Endothelial cell of umbilical vein (primary cell): Measurements from ENCODE around the gene NRXN3. TPM values are rescaled to one million over a fixed set of nuclear protein-coding genes. Genes with fewer than 3 reads are reported as not detected.

ENCODE experiments used
- BruUV-seq: library from RNA; stranded (reverse); fragments of 400-500 nt; replicated peaks from 2 replicates; lab custom pipeline; 2021; lab: Mats Ljungman, UMichigan
- CTCF ChIA-PET: fragments of 300-600, 350-600 bp; sonication (Branson Sonifier 250); formaldehyde crosslinking; loops from one replicate; lab custom pipeline; 2021; ENCODE audit warnings: antibody characterized with exemption, inconsistent platforms; lab: Charles Lee
- POLR2A ChIA-PET: fragments of 300-600, 350-600 bp; sonication (Branson Sonifier 250); formaldehyde crosslinking; loops from one replicate; lab custom pipeline; 2021; ENCODE audit warnings: antibody characterized with exemption, inconsistent platforms; lab: Charles Lee
- DNase-seq: peaks from one replicate; pipeline ENCODE4 v3.0.0-alpha.2; 2011; ENCODE audit warnings: low read depth, low spot score
- FAIRE-seq: peaks from 2 replicates; lab custom pipeline; 2011; peaks lifted over from hg19 to GRCh38; lab: Jason Lieb, UNC
- H2AFZ ChIP-seq: 2 replicates; pipeline ENCODE4 v1.6.0; 2012; ENCODE audit warnings: low read depth, low read length, control low read depth, inconsistent platforms
- H3K27ac ChIP-seq: 2 replicates; pipeline ENCODE4 v1.5.1; 2011; ENCODE audit warnings: low read depth, mild to moderate bottlenecking, control low read depth, low read length, moderate library complexity; ENCODE audit not compliant: insufficient read depth
- H3K27me3 ChIP-seq, 2 experiments: 2 replicates each; pipeline versions ENCODE4 v1.6.0 to v1.6.1; 2011; ENCODE audit warnings: low read length in 2 of 2, mixed read lengths in 1 of 2; ENCODE audit not compliant: control insufficient read depth in 2 of 2, insufficient read depth in 2 of 2
- H3K36me3 ChIP-seq, 2 experiments: 2 replicates in 1 of 2; 3 replicates in 1 of 2; pipeline ENCODE4 v1.5.1; 2011; ENCODE audit warnings: low read length in 2 of 2, mild to moderate bottlenecking in 1 of 2, moderate library complexity in 1 of 2; ENCODE audit not compliant: control insufficient read depth in 2 of 2, insufficient read depth in 2 of 2; ENCODE audit errors: extremely low read depth in 1 of 2
- H3K4me1 ChIP-seq: 3 replicates; pipeline ENCODE4 v1.5.1; 2011; ENCODE audit warnings: mild to moderate bottlenecking, low read length; ENCODE audit not compliant: control insufficient read depth, insufficient read depth; ENCODE audit errors: extremely low read depth
- H3K4me2 ChIP-seq: 2 replicates; pipeline ENCODE4 v1.6.1; 2011; ENCODE audit warnings: low read length, control low read depth, mixed read lengths; ENCODE audit not compliant: insufficient read depth
- H3K4me3 ChIP-seq, 3 experiments: fragments of 200-600 bp in 1 of 3; sonication (generic), shearing (Covaris generic) in 1 of 3; replicated peaks in 1 of 3; 2 replicates each; pipeline ENCODE4 v1.5.1; 2011 to 2016; ENCODE audit warnings: control low read depth in 3 of 3, low read length in 3 of 3, mild to moderate bottlenecking in 2 of 3, inconsistent platforms in 1 of 3, low read depth in 1 of 3, moderate library complexity in 1 of 3; ENCODE audit not compliant: insufficient read depth in 1 of 3
- H3K79me2 ChIP-seq: 2 replicates; pipeline ENCODE4 v1.6.0; 2012; ENCODE audit warnings: low read length, inconsistent platforms; ENCODE audit not compliant: control insufficient read depth, insufficient read depth
- H3K9ac ChIP-seq: replicated peaks from 2 replicates; pipeline ENCODE3; 2011; ENCODE audit warnings: low read length, control low read depth; ENCODE audit not compliant: insufficient read depth; ENCODE audit errors: extremely low read depth
- H3K9me1 ChIP-seq: replicated peaks from 3 replicates; pipeline ENCODE4 v1.6.0; 2011; ENCODE audit warnings: mild to moderate bottlenecking, low read length; ENCODE audit not compliant: control insufficient read depth, insufficient read depth; ENCODE audit errors: extremely low read depth
- H3K9me3 ChIP-seq: replicated peaks from 2 replicates; pipeline ENCODE4 v1.5.1; 2012; ENCODE audit warnings: low read length, inconsistent platforms; ENCODE audit not compliant: control insufficient read depth, insufficient read depth
- H4K20me1 ChIP-seq: replicated peaks from 2 replicates; pipeline ENCODE3; 2011; ENCODE audit warnings: mild to moderate bottlenecking, low read length; ENCODE audit not compliant: control insufficient read depth, insufficient read depth; ENCODE audit errors: extremely low read depth
- CTCF ChIP-seq, 2 donors: IDR thresholded peaks; 1 replicate in 1 of 2; 2 replicates in 1 of 2; pipeline ENCODE4 v1.5.1; 2011; ENCODE audit warnings: low read length in 2 of 2, mild to moderate bottlenecking in 2 of 2, moderate library complexity in 2 of 2, control low read depth in 1 of 2, inconsistent platforms in 1 of 2, low read depth in 1 of 2; ENCODE audit not compliant: insufficient read depth in 1 of 2; ENCODE audit errors: extremely low read depth in 1 of 2
- EZH2 ChIP-seq: IDR thresholded peaks from 2 replicates; pipeline ENCODE4 v1.6.1; 2012; ENCODE audit warnings: borderline replicate concordance, low read depth, mild to moderate bottlenecking, moderate library complexity, low read length, inconsistent platforms; ENCODE audit not compliant: severe bottlenecking
- FOS ChIP-seq: IDR thresholded peaks from 2 replicates; pipeline ENCODE4 v1.6.1; 2011; ENCODE audit warnings: mild to moderate bottlenecking, low read length, moderate library complexity, borderline replicate concordance; ENCODE audit not compliant: insufficient read depth
- JUN ChIP-seq: IDR thresholded peaks from 2 replicates; pipeline ENCODE4 v1.6.1; 2011; ENCODE audit warnings: borderline replicate concordance, low read depth; ENCODE audit not compliant: insufficient read length, insufficient read depth
- MYC ChIP-seq: IDR thresholded peaks from one replicate; pipeline ENCODE4 v1.6.1; 2011; ENCODE audit warnings: mild to moderate bottlenecking, low read depth, low read length
- POLR2A ChIP-seq: IDR thresholded peaks from 2 replicates; pipeline ENCODE4 v1.6.1; 2012; ENCODE audit warnings: low read depth, mild to moderate bottlenecking, control low read depth, low read length
- dilution Hi-C: fragments of 300-500 bp; cut with MboI; formaldehyde crosslinking; loops from one replicate; pipeline ENCODE4 v1.15.0; 2019; ENCODE audit warnings: low sequenced_read_pairs; ENCODE audit not compliant: extremely low pct_ligation_motif_present
- intact Hi-C: fragments of 100-400 bp; cut with micrococcal nuclease; formaldehyde crosslinking; loops from one replicate; pipeline ENCODE4 v1.10.0; 2022
- polyA plus RNA-seq, 4 experiments: library from polyadenylated mRNA; depleted of rRNA in 3 of 4; stranded (reverse) in 3 of 4; unstranded in 1 of 4; fragments of >200 nt; gene quantifications; 2 replicates each; pipeline versions ENCODE4 v1.2.1 to v1.2.3, GENCODE V29; 2011 to 2012; ENCODE audit warnings: missing spikeins in 1 of 4
- total RNA-seq: library from RNA; stranded (reverse); gene quantifications from 2 replicates; pipeline ENCODE4 v1.2.3, GENCODE V29; 2021

NRXN3 gene
- total and polyA plus RNA-seq, 2 donors (not counting 3 experiments of a cell fraction or from before 2014, with no cell fraction given): 0.72 to 4.2 TPM

GRCh38 chr14:79597566-79597965, 1427.4 kb downstream of the NRXN3 start:
- FAIRE-seq (no peak), DNase-seq (no peak)
- POLR2A ChIA-PET: no interaction called here
- no peak overlapping the region for H3K4me3 ChIP-seq
- peak; percentile 38 for TF ChIP-seq FOS
- TF ChIP-seq POLR2A: no peak
- no peaks in the 10 kb centered on the region for H3K36me3 ChIP-seq
- H4K20me1 ChIP-seq: no peaks in the 10 kb centered on the region
- H3K27ac ChIP-seq: no peak overlapping the region
- dilution Hi-C loops: no loop called here
- H3K9me1 ChIP-seq: no peaks in the 10 kb centered on the region
- intact Hi-C loops: no loop called here
- H3K4me2 ChIP-seq: no peak overlapping the region
- H3K27me3 ChIP-seq: no peaks in the 10 kb centered on the region
- H3K9ac ChIP-seq: no peak overlapping the region
- no peaks in the 10 kb centered on the region for H3K4me1 ChIP-seq
- H3K79me2 ChIP-seq: no peaks in the 10 kb centered on the region
- no peaks in the 10 kb centered on the region for H3K9me3 ChIP-seq
- BruUV-seq: no TSS peak
- H2AFZ ChIP-seq: no peak overlapping the region
- CTCF ChIA-PET: no interaction called here

- dilution Hi-C loops: no loop called here
- ChIA-PET CTCF (interaction anchor here (0.9 to 1.2 kb wide), 2 partner anchors 8 to 15 kb away, joined by 3 to 4 read pairs; no protein-coding TSS in a partner anchor), POLR2A (no interaction called here)
- no peaks in the 10 kb centered on the region for H3K36me3 ChIP-seq
- no peak for FAIRE-seq
- no peaks in the 10 kb centered on the region for H3K27me3 ChIP-seq
- H3K9me1 ChIP-seq: no peaks in the 10 kb centered on the region
- no peak overlapping the region for H3K4me2 ChIP-seq
- no peak for TF ChIP-seq MYC
- TF ChIP-seq EZH2: no peak
- TF ChIP-seq JUN: no peak
- TF ChIP-seq CTCF (IDR thresholded peaks at IDR 0.05; ENCODE audit: extremely low read depth in 1 of 2, insufficient read depth in 1 of 2, low read depth in 1 of 2, low read length in 2 of 2): no peak
- TF ChIP-seq FOS: no peak
- H3K9ac ChIP-seq: no peak overlapping the region
- H2AFZ ChIP-seq: no peak overlapping the region
- H3K79me2 ChIP-seq: no peaks in the 10 kb centered on the region
- intact Hi-C loops: no loop called here
- no peak for DNase-seq
- no peak overlapping the region for H3K4me3 ChIP-seq
- H3K4me1 ChIP-seq: no peaks in the 10 kb centered on the region
- H4K20me1 ChIP-seq: no peaks in the 10 kb centered on the region
- H3K9me3 ChIP-seq: no peaks in the 10 kb centered on the region
- no peak overlapping the region for H3K27ac ChIP-seq
- BruUV-seq: no TSS peak
Observed at GRCh38 chr14:79598339-79598738, 1428.2 kb downstream of the NRXN3 start.
